H1 (cell line): ENCODE data around the gene ITGB7. TPM values are rescaled to one million over a fixed set of nuclear protein-coding genes. Genes with fewer than 3 reads are reported as not detected.

Source experiments
- EGR1 ChIP-seq: IDR thresholded peaks from 2 replicates; pipeline ENCODE4 v1.6.1; 2011; ENCODE audit warnings: low read depth, low read length, borderline replicate concordance
- JUN ChIP-seq: IDR thresholded peaks from 2 replicates; pipeline ENCODE4 v1.6.1; 2011; ENCODE audit warnings: low read depth, mild to moderate bottlenecking, improper control_type of control experiment, low read length
- RNF2 ChIP-seq: fragments of 200-900, 300-1000 bp; sonication (generic); IDR thresholded peaks from 2 replicates; pipeline ENCODE4 v1.7.1; 2016; ENCODE audit warnings: borderline replicate concordance, low read depth, mild to moderate bottlenecking, antibody characterized with exemption, low read length; ENCODE audit not compliant: poor library complexity, severe bottlenecking; ENCODE audit errors: missing control alignments
- SIN3A ChIP-seq, 2 experiments: IDR thresholded peaks in 1 of 2; conservative IDR thresholded peaks in 1 of 2; 2 replicates each; pipeline ENCODE4 v1.6.1; 2011 to 2012; ENCODE audit warnings: low read length in 2 of 2, improper control_type of control experiment in 1 of 2, low read depth in 1 of 2, mild to moderate bottlenecking in 1 of 2
- polyA plus RNA-seq, 7 experiments: library from polyadenylated mRNA; depleted of rRNA in 3 of 7; stranded (reverse) in 5 of 7; unstranded in 2 of 7; fragments of >200 nt in 5 of 7; fragments of 200-250 nt in 2 of 7; gene quantifications; 1 replicate in 5 of 7; 2 replicates in 1 of 7; 4 replicates in 1 of 7; pipeline versions ENCODE4 v1.2.1 to v1.2.3, GENCODE V29; 2011 to 2013; ENCODE audit warnings: missing spikeins in 2 of 7, mixed read lengths in 2 of 7
- total RNA-seq: library from RNA; stranded (reverse); fragmentation: NEBNext Ultra II Directional; extraction: Animal tissue kit (Norgen Biotek cat#: 25700); gene quantifications from 2 replicates; pipeline ENCODE4 v1.2.1, GENCODE V29; 2021
- TF ChIP-seq, protein P1 (sequence below): IDR thresholded peaks from 2 replicates; pipeline ENCODE4 v1.6.1; 2012; ENCODE audit warnings: inconsistent platforms

Gene ITGB7
- total and polyA plus RNA-seq, 2 of the 8 experiments (the other 6 are each of a cell fraction or from before 2014, with no cell fraction given) = 0.35 to 0.54 TPM

DNA sequence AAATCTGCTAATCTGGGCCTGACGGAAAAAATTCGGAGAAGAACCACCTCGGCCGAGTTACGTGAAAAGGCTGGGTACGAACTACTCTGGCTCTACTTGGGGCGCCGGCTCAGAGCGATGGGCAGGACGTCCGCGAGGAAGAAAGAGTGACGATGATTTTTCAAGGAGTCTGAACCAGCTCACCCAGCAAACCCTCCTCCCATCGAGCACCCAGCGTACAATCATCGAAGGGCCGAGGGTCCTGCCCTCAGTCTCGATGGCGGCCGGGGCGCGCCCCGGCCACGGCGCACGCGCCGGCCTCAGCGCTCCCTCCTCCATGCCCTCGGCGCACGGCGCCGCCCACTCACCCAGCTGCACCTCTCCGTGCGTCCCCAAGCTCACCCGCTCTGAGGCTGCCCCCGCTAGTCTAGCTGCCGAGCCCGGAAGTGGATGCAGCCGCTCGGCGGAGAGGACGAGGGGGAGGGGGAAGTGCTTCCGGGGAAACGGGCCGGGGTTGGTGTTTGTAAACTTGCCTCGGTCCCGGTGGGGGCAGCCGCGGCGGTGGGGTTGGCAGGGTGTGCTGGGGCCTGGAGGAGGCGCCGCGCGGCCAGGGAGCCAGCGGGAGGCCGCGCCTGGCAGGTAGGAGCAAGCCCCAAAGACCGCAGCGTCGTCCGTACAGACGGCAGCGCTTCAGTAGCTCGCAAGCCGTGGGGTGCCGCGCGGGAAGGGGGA lies 26.7 kb downstream of the ITGB7 start, which contains the start of the genes CSAD and ZNF740 (continued):
- TF ChIP-seq JUN (no peak), EGR1 (peak; percentile 97), RNF2 (no peak), SIN3A (conservative IDR thresholded peaks at IDR 0.05 in 1 of 2, IDR thresholded peaks at IDR 0.05 in 1 of 2; ENCODE audit: low read depth in 1 of 2, low read length in 2 of 2) (peak; percentile 70 to 79; a peak in 3 of 4 replicates)
- TF ChIP-seq, protein P1, sequence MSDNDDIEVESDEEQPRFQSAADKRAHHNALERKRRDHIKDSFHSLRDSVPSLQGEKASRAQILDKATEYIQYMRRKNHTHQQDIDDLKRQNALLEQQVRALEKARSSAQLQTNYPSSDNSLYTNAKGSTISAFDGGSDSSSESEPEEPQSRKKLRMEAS = peak; percentile 56
